LNCaP clone FGC (cell line): ENCODE results near the gene SLC26A1.

Source experiments
- DNase-seq: peaks from one replicate; pipeline ENCODE4 v3.0.0-alpha.2; 2011; ENCODE audit warnings: low read depth
- H3K4me3 ChIP-seq: 2 replicates; pipeline ENCODE4 v1.5.1; 2011; ENCODE audit warnings: mild to moderate bottlenecking, low read depth, low read length, control low read depth
- TF ChIP-seq, protein P1 (sequence below): IDR thresholded peaks from 2 replicates; pipeline ENCODE4 v1.5.1; 2012; ENCODE audit warnings: mild to moderate bottlenecking; ENCODE audit not compliant: control insufficient read depth, insufficient read depth; ENCODE audit errors: extremely low read depth

The SLC26A1 gene

DNA sequence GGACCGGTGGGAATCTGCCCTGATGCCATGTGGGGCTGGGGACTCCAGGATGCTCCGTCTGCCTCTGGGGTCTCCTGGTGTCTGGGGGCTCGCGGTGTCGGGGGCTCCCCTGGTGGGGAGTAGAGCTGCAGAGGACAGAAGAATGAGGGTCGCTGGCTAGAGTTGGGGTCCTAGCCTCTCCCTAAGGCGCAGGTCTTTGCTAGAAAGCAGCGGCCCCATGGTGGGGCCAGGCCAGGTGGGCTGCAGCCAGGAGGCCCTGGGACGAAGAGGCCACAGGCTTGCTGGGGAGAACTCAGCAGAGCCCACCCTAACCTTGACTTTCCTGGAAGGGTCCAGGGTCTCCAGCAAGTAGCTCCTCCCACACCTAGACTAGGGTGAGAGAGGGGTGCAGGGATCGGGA, 39.7 kb upstream of the SLC26A1 start:
- DNase-seq: no peak
- TF ChIP-seq, protein P1, sequence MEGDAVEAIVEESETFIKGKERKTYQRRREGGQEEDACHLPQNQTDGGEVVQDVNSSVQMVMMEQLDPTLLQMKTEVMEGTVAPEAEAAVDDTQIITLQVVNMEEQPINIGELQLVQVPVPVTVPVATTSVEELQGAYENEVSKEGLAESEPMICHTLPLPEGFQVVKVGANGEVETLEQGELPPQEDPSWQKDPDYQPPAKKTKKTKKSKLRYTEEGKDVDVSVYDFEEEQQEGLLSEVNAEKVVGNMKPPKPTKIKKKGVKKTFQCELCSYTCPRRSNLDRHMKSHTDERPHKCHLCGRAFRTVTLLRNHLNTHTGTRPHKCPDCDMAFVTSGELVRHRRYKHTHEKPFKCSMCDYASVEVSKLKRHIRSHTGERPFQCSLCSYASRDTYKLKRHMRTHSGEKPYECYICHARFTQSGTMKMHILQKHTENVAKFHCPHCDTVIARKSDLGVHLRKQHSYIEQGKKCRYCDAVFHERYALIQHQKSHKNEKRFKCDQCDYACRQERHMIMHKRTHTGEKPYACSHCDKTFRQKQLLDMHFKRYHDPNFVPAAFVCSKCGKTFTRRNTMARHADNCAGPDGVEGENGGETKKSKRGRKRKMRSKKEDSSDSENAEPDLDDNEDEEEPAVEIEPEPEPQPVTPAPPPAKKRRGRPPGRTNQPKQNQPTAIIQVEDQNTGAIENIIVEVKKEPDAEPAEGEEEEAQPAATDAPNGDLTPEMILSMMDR: no peak
- H3K4me3 ChIP-seq: no peak overlapping the region

DNA sequence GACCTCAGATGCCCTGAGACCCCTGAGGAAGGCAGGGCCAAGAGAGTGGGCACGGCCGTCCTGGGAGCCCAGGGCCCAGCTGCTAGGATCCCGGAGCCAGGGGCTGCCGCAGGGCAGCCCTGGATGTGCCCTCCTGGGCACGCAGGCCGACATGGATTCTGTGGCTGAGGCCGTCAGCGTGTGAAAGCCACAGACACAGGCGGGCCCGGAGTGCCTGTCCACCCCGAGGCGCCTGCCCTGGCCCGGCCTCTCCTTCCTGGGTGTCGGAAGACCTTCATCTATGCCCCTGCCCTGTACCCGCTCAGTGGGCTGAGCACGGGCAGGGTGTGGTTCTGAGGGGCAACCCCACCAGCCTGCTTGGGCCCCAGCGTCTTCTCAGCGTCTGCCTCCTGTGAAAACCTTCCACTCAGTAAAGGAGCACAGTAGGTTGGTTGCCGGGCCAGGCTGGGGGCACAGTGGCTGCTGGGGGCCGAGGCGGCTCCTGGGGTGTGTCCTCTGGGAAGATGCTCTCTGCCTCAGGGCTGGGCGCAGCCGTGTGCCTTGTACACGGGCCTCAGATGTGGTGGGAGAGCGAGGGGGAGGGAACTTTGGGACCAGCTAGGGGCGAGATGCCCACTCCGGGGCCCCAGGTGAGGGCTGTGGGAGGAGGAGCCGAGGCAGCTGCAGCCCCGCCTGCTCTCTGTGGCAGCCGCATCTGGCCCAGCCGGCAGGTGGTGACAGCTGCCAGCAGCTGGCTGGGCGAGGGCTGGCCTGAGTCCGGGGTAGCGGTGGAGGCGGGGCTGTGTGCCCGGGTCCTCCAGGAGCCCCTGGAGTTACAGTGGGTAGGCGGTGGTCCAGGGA, 39.0 kb upstream of the SLC26A1 start:
- TF ChIP-seq, protein P1: peak; percentile 50
- H3K4me3 ChIP-seq: no peak overlapping the region
- no peak for DNase-seq

DNA sequence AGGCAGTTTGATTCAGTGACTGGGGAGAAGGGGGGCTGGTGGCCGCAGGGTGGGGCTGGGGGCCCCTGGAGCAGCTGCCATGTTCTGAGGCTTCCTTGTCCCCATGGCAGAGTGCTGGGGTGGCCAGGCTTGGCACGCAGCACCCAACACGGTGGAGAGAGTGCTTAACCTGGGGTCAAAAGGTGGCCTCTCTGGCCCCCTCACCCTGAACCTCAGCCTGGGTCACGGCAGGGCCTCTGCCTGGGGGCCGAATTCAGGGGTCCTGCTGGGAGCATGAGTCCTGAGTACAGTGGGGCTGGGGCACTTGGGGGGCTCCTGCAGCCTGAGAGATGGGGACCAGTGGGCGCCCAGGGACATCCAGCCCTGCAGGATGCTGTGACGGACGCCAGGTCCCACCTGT, 38.1 kb upstream of the SLC26A1 start:
- no peak for DNase-seq
- TF ChIP-seq, protein P1: no peak

DNA sequence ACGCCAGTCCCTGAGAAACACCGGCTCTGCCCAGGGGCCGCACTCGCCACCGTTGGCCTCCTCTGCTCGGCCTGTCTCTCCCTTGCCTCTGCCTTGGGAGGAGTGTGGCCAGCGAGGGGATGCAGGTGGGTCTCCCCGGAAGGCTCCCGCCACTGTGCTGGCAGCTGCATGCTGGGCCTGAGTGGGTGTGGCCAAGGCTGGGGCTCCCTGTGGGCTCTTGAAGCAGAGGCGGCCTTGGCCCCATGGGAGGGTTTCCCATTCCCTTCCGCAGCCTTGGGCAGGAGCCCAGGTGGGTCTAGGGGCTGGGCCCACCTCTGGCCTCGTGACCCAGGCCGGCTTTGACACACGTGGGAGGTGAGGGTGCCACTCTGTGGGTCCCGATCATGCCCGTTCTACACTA, 37.4 kb upstream of the SLC26A1 start:
- H3K4me3 ChIP-seq: no peak overlapping the region

More for the DNA sequence above, 38.1 kb upstream of the SLC26A1 start:
- H3K4me3 ChIP-seq: no peak overlapping the region

DNA sequence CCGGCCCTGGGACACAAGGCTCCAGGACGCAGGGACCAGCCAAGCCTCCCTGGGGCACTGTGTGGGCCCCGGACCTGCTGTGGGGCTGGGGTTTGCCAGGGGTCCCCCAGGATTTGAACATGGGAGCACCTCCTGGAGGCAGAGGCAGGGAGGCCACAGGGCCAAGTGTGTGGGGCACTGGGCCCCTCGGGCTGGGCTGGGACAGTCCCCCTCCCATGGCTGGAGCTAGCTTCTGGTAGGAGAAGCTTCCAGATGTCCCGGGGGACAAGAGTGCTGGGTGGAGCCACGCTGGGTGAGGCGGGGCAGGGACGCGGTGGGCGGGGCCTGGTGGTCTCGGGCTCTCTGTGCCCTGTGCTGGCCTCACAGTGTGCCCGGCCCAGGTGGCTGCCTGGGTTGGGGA, 36.8 kb upstream of the SLC26A1 start:
- no peak for DNase-seq

More for the DNA sequence above, 37.4 kb upstream of the SLC26A1 start:
- TF ChIP-seq, protein P1: no peak
- no peak for DNase-seq

DNA sequence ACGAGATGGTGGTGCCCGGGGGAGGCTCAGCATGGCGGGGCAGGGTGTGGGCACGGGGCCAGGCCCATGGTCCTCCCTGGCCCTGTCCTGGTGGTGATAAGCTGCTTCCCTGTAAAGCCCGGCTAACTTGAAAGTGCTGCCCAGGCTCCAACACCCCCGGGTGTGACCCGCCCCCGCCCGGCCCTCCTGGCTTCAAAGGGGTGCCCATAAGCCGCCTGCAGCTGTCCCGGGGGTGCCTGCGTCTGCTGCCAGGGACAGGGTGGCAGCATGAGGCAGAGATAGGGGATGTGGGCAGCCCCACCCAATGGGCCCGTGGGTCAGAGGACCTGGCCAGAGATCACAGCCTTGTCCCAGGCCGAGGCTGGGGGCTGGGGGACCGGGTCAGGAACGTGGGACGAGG, 36.3 kb upstream of the SLC26A1 start:
- TF ChIP-seq, protein P1: no peak
- H3K4me3 ChIP-seq: no peak overlapping the region
- no peak for DNase-seq

More for the DNA sequence above, 36.8 kb upstream of the SLC26A1 start:
- TF ChIP-seq, protein P1: no peak
- no peak overlapping the region for H3K4me3 ChIP-seq
